SIG-M5 treated with dmso at 0.1 percent for 504 hours (cell line): ENCODE measurements around the gene TUBGCP3.
A peak's percentile ranks its signal among the peaks of the same experiment; 100 is the strongest.
"Not testable (repeated sequence)": the region's sequence is repeated elsewhere in the genome, so short reads cannot be mapped to it uniquely, and the experiment has no call there.

Experiments used
- DNase-seq: peaks from one replicate; lab custom pipeline; 2025; ENCODE audit not compliant: unreplicated experiment; lab: John Stamatoyannopoulos, UW

The TUBGCP3 gene

DNA sequence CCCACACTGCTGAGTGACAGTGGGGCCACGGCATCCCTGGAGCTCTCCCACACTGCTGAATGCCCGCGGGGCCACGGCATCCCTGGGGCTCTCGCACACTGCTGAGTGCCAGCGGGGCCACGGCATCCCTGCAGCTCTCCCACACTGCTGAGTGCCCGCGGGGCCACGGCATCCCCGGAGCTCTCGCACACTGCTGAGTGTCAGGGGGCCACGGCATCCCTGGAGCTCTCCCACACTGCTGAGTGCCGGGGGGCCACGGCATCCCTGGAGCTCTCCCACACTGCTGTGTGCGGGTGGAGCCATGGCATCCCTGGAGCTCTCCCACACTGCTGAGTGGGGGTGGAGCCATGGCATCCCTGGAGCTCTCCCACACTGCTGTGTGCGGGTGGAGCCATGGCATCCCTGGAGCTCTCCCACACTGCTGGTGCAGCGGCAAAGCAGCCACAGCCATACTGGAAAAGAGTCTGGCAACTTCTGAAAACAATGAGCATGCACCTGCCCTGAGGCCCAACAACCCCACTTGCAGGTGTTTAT, 8.6 kb downstream of the TUBGCP3 start:
- DNase-seq = no peak

DNA sequence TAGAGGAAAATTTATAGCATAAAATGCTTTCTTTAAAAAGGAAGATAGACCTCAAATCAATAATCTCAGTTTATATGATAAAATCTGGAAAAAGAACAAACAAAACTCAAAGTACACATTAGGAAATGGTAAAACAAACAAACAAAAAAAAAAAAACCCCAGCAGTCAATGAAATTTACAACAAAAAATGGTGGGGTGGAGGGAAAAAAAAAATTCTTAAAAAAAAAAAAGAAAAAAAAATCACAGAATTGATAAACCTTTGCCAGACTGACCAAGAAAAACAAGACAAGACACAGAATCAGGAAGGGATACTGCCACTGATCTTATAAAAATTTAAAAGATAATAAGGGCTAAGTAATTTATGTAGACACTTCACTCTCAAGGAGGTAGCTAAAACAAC, 11.2 kb downstream of the TUBGCP3 start:
- no peak for DNase-seq

DNA sequence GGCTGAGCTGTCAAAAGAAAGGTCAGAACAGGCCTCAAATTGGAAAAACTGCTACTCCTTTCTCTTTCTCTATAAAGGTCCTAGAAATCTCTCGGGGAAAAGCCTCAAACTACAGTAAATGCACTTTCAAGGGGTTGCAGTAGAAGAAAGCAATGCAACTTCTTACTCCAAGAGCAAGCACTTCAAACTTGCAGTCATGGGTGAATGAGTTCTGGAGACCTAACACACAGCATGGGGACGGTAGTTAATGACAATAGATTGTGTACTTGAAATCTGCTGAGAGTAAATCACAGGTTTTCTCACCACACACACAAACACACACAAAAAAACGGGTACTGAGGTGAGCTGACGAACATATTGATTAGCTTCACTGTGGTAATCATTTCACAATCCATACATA, 11.8 kb downstream of the TUBGCP3 start:
- DNase-seq = no peak

DNA sequence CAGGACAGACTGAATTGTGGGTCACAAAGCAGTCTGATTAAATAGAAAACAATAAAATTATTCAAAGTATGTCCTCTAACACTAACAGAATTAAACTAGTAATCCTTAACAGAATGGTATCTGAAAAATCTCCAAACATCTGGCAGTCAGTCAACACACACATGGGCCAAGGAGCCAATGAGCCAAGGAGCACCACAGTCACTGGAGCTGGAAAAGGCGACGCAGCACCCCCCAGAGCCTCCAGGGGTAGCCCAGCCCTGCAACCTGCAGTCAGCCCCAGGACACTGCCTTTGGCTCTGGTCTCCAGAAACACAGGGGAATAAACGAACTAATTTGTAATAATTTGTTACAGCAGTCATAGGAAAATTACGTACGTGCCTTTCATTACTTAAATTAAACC, 12.3 kb downstream of the TUBGCP3 start:
- DNase-seq = no peak

DNA sequence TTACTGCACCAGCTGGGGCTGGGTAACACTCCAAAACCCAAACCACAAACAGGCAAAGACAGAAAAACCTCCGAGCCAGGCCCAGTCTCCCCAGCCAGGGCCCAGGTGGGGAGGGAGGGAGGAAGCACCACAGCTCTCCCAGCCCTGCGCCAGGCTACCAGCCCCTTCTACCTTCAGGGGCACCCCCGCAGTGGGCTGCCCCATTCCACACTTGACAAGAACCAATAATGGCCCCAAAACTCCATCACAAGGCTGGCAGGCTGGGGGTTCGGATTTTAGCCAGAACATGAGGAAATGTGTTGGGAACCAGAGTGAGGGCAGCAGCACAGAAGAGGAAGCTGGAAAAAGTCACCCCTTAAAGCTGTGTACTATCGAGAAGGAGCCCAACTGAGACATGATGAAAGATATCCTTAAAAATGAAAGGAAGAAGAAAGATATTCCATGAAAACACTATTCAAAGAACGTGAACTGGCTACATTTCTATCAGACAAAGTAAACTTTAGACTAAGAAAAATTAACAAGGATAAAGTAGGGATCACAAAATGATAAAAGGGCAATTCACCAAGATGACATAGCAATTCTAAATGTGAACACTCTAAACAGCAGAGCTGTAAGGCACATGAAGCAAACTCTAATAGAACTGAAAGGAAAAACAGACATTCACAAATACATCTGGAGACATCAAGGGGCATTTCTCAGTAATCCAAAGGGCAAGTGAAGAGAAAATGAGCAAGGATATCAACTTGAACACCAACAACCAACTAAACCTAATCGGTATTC, 12.9 kb downstream of the TUBGCP3 start:
- DNase-seq = peak; percentile 7

DNA sequence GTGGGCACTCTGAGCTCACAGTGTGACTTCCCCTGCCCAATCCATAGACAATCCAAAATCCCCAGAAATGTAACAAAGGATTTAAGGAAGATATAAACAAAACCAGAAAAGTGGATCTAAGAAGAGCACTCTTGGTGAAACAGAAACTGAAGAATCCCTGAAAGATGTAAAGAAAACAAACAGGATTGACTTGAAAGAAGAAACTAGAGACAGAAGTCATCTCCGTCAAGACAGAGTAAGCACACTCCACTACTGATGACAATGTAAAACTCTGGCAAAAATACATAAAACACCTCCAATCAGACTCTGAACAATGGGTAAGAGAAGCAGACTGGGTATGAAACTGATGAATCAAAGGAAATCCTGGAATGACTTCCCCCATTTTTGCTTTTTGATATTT, 13.5 kb downstream of the TUBGCP3 start:
- DNase-seq = no peak

DNA sequence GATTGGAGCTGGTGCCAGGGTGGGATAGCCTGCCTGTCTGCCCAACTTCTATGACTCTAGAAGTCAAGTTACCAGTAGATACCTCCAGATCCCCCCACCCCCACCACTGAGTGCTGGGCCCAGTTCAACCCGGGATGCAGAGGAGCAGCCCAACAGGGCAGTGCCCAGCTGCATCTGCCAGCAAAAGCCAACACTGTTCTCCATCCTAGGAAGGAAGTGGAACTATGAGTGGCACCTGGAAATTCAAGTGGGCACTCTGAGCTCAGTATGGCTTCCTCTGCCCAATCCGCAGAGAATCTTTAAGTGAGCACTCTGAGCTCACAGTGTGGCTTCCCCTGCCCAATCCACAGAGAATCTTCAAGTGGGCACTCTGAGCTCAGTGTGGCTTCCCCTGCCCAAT, 14.2 kb downstream of the TUBGCP3 start:
- DNase-seq = no peak

DNA sequence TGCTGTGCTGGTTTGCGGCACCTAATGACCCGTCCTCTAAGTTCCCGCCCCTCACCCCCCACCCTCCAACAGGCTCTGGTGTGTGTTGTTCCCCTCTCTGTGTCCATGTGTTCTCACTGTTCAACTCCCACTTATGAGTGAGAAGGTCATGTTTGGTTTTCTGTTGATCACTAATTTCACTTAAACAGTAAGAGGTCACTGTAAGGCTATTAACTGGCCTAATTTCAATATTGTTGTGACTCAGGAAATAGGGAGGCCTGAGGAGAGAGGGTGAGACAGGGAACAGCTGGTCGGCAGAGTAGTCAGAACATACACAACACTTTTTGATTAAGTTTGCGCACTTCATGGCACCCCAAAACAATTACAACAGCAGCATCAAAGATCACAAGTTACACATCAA, 15.6 kb downstream of the TUBGCP3 start:
- DNase-seq = no peak

DNA sequence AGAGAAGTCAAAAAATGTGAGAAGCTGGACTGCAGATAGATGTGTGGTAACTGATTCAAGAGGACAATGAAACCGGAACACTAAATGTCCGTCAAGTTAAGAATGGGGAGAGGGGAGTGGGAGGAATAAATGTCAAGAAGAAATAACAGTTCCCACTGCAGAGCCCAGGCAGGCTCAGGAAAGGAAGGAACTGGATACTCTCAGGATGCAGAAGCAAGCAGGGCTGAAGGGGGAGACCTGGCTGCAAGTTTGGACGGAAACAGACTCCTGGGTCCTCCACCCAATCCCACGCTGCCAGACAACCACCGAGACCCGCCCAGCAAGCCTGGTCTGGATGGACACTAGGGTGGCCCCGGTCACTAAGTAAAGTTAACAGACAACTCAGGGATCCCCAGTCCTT, 18.1 kb downstream of the TUBGCP3 start:
- no peak for DNase-seq

DNA sequence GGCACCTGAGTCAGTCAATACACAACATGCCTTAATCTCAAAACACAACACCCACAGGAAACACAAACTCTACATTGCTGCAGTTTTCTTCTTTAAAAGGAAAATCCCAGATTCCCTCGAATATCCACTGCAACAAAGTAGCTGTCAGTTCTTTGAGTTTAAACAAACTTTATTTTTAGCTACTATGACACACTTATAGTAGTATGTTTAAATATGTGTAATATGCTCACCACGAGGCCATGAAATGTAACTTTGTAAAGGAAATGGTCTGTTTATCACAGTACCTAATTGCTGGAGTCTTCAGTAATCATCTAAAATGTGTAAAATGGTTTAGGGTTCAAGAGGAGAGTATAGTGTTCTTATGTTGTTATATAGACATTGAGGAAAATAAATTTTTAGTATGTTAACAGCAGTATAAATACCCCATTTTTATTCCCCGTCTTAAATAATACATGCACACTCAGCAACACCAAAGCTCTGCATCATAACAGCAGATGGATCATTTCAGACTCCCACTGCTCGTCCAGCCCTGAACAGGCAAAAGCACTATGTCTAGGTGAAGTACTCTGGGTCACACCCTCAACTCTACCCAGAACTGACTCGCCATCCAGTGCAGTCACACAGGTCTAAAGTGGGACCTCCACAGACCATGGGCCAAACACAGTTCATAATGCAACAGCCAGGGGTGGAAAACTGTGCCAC, 20.6 kb downstream of the TUBGCP3 start:
- DNase-seq = no peak

DNA sequence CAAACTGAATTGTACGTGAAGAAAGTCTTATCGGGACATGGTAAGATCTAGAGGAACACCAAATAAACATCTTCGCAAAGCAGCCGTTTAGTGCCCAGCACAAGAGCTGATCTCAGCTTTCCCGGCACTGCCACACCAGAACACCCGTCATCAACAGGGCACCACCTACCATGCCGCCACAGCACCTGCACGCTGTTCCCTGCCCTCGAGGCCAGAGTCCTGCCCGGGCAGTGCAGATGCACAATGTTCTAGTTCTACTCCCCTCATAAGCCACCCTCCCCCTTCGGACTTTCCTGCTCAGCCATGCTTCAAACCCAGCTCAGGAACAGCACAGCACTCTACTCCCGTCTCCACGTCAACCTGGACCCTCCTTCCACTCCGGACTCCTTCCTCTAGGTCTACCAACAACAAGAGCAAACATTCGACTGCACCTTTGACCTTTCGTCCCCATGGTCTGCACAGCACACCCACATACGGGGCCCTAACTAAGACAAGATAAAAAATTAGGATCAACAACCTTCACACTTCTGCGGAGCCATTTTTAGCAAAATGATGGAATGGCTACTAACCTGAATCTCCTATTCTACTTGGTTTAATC, 25.1 kb downstream of the TUBGCP3 start:
- DNase-seq = no peak

DNA sequence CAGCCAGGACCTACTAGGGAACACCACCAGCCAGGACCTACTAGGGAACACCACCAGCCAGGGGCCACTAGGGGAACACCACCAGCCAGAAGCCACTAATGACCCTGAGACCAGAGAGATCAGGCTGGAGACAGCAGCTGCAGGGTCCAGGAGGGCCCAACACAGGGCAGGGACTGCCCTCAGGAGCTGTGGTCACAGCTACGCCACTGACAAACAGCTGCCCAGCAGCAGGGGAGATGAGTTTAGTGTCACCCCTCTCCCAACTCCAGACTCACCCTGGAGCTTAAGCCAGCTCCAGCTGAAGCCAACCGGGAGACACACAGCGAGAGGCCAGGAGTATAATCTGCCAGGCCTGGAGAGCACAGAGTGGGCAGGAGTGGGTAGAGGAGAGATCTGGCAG, 25.7 kb downstream of the TUBGCP3 start:
- no peak for DNase-seq

DNA sequence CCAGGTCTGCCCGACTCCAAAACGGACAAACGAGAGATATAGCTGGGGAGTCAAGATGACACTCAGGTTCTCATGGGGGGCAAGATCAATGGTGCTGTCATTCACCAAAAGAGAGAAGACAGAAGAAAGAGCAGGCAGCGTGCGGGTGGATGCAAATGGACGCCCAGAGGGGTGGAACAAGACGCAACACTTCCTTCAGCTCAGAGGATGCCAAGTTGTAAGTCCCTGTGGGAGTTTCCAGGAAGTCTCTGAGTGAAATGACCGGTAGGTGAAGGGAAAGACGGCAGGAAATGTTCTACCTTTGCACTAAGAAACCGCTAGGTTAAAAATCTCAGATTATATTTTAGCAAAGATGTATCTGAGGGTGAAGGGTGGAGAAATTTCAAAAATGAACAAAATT, 26.5 kb downstream of the TUBGCP3 start:
- no peak for DNase-seq

DNA sequence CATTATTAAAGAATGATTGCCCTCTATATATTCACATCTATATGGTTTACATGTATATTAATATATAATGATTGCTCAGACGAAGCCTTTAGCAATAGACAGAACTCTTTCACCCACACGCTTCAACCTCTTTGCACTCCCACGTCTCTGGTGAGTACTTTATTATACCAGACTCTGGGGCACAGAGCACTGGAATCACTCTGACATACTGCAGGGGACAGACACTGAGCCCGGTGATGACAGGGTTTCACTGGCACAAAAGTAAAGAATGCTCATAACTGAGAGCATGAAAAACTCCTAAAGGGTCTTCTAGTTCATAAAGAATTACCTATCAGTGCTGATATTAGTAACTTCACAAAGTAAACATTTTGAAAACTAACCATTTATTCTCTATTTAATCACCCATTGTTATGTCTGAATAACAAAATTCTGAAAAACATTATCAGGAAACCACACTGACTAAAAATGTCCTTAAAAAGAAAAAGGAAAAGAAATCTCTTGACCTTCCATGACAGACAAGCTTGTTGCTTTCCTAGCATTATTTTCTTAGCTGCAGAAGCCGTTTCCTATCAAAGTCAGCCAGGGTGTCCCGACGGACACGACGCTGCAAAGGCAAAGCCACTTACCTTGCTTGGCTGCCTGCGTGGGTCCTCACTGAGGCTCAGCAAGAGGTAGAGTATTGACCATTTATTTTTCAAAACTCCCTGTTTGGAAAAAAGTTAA, 29.1 kb downstream of the TUBGCP3 start:
- no peak for DNase-seq

DNA sequence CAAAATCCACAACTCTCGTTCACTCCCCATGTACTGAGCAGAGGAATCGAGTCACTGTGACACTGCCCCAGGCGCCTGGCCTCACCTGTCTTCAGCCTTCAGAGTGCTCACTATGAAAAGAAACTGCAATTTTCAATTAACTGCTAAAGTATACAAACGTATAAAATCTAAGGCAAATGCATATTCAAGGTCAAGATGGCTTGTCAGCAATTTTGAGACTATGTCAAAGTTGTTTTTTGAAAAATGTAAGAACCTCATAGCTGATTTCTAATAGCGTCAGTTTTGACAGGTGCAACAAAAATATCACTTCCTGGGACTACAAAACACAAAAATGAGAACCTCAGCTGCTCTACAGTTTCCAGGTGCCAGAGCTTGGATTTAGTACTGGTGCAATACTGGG, 31.4 kb downstream of the TUBGCP3 start:
- DNase-seq = no peak

DNA sequence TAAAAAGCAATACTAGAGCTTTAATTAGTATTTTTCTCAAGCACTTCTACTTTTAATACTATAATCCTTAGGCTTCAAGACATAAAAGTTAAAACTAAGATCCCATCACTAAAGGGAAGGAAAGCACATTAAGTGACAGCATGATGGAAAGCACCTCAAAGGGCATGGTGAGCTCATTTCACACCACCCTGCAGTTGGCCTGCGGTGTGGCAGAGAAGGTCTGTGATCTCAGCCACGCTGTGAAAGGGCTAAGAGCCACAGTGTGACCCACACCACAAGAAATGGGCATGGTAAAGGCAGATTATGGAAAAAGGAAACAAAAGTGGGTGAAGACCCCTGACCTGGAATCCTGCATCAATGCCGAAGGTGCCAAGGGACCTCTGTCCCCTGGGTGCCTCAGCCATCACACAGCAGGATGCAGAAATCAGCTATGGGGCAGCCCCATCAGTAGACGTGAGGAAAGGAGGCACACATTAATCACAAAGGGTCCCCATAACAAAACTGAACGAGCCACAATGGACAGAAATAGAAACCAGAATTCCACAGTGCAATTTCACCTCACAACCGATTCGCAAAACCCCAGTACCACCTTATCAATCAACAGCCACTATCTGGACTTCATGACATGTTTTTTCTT, 33.6 kb downstream of the TUBGCP3 start:
- DNase-seq = no peak

DNA sequence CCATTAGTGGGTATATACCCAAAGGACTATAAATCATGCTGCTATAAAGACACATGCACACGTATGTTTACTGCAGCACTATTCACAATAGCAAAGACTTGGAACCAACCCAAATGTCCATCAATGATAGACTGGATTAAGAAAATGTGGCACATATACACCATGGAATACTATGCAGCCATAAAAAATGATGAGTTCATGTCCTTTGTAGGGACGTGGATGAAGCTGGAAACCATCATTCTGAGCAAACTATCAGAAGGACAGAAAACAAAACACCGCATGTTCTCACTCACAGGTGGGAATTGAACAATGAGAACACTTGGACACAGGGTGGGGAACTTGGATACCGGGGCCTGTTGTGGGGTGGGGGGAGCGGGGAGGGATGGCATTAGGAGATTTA, 39.0 kb downstream of the TUBGCP3 start:
- not testable (repeated sequence) for DNase-seq

DNA sequence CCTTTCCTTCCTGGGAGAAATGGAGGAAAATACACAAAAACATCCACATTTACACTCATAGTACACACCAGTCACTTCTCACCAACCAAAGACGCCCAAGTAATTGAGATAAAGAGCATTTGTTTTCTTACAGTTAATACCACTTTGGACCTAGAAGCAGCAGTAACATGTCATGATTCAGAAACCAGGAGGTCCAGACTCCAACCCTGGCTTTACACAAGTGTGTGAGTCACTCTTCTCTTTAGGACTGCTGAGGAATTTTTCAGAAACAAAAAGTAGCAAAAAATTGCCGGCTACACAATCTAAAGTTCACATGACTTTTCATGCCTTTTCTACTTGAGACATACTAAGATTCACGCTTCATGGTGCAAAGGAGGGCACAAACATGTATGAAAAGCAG, 42.1 kb downstream of the TUBGCP3 start:
- DNase-seq = no peak

DNA sequence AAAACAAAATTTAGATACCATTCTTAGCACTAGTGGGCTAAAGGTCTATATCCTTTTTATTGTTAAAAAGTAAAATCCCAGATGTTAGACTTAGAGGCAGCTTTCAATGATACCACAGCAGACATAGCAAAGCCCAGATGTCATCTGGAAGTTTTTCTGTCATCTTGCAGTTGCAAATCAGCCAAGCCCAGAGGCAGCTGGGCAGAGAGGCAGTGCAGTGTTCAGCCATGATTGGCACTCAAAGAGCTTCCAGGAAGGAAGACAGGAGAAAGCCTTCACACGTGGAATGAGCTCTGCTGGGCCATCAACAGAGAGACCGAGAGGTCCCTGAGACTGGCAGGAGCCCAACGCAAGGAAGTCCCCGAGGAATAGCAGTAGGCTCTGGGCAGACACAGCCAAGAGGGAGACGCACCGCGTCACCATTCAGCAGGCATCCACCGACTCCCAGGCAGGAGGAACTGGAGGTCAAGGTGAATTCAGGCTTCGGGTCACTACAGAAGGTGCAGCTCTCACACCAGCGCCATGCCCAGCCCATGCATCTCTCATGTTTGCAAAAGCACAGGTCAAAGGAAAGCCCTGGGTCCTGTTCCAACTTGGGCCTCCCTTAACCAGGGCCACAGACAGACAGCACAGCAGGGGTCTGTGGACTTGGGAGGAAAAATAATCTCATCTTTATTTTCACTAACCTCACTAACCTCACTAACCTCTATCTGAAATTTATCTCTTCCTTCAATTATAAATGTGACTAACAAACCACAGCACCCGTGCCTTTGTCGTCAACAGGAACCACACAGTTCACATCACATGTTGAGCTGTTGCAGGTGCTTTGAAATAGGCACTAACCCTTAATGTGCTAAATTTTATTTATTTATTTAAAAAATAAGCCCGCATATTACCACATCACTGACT, 54.9 kb downstream of the TUBGCP3 start:
- DNase-seq = no peak

DNA sequence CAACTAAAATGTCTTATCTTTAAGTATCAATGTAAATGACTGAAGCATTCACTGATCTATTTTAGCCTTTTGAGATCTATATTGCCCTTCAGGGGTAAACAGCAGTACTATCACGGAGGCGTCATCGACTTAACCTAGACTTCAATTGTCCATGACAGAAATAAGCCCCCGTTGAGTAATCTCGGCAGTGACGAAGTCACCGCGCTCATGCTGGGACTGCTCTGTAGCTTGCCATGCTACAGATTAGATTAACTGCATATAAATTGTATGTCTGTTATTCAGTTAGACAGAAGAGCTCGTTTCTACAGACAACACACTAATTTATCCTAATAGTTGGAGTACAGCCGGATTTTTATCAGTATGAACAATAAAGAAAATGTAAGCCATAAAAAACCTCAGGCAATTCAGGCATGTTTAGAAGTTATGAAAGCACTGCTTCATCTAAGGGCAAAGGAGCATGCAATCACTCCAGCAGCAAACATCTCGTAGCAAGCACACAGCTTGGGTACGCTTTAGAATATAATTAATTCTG, 56.6 kb downstream of the TUBGCP3 start:
- no peak for DNase-seq
